IMR-90 (cell line): ENCODE results near the gene GRIK1.

Experiments used
- CHD1 ChIP-seq: IDR thresholded peaks from 2 replicates; pipeline ENCODE4 v1.6.1; 2012; ENCODE audit warnings: low read depth, low read length, improper control_type of control experiment
- MAFK ChIP-seq: IDR thresholded peaks from 2 replicates; pipeline ENCODE4 v1.6.1; 2012; ENCODE audit warnings: low read depth, low read length, improper control_type of control experiment
- MAZ ChIP-seq: IDR thresholded peaks from 2 replicates; pipeline ENCODE4 v1.6.1; 2012; ENCODE audit warnings: low read depth, mild to moderate bottlenecking, low read length, improper control_type of control experiment, moderate library complexity, borderline replicate concordance
- MXI1 ChIP-seq: IDR thresholded peaks from 2 replicates; pipeline ENCODE4 v1.6.1; 2012; ENCODE audit warnings: low read depth, mild to moderate bottlenecking, low read length, moderate library complexity, borderline replicate concordance
- NFE2L2 ChIP-seq: fragments of 150-350 bp; IDR thresholded peaks from 2 replicates; pipeline ENCODE4 v1.6.1; 2016; ENCODE audit warnings: low read depth, mild to moderate bottlenecking, low read length
- POLR2A ChIP-seq: IDR thresholded peaks from 2 replicates; pipeline ENCODE4 v1.6.1; 2012; ENCODE audit warnings: mild to moderate bottlenecking, low read depth, low read length
- RAD21 ChIP-seq: IDR thresholded peaks from 2 replicates; pipeline ENCODE4 v1.6.1; 2012; ENCODE audit warnings: low read length, improper control_type of control experiment
- RCOR1 ChIP-seq: IDR thresholded peaks from 2 replicates; pipeline ENCODE4 v1.6.1; 2012; ENCODE audit warnings: mild to moderate bottlenecking, low read length, improper control_type of control experiment; ENCODE audit not compliant: insufficient replicate concordance
- RFX5 ChIP-seq: IDR thresholded peaks from 2 replicates; pipeline ENCODE4 v1.8.0; 2012; ENCODE audit warnings: low read depth, mild to moderate bottlenecking, low read length, moderate library complexity
- USF2 ChIP-seq: fragments of 150-350 bp; IDR thresholded peaks from 2 replicates; pipeline ENCODE4 v1.6.1; 2017; ENCODE audit warnings: mild to moderate bottlenecking, antibody characterized with exemption, low read length, low read depth
- TF ChIP-seq, protein P1 (sequence below): conservative IDR thresholded peaks from 2 replicates; pipeline ENCODE4 v1.5.1; 2012; ENCODE audit warnings: mild to moderate bottlenecking, low read depth, low read length, improper control_type of control experiment

DNA sequence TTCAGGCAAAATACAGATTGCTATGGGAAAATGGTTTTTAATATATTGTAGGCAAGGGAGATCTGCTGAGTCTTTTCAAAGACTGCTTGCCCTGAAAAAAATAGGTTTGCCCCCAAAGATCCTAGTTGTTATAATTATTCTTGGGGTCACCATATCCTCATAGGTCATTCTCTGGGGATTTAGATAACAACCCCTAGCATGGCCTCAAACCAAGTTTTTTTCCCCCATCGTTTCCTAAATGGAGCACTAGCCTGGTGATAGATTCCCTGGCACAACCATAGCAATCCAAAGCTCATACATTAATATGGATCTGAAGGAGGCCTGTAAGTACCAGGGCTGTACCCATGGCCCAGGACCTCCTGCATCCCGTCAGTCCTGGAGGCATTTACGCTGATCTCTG, 325.9 kb downstream of the GRIK1 start:
- no peak for TF ChIP-seq MAFK
- TF ChIP-seq RFX5, result no peak
- TF ChIP-seq, protein P1, sequence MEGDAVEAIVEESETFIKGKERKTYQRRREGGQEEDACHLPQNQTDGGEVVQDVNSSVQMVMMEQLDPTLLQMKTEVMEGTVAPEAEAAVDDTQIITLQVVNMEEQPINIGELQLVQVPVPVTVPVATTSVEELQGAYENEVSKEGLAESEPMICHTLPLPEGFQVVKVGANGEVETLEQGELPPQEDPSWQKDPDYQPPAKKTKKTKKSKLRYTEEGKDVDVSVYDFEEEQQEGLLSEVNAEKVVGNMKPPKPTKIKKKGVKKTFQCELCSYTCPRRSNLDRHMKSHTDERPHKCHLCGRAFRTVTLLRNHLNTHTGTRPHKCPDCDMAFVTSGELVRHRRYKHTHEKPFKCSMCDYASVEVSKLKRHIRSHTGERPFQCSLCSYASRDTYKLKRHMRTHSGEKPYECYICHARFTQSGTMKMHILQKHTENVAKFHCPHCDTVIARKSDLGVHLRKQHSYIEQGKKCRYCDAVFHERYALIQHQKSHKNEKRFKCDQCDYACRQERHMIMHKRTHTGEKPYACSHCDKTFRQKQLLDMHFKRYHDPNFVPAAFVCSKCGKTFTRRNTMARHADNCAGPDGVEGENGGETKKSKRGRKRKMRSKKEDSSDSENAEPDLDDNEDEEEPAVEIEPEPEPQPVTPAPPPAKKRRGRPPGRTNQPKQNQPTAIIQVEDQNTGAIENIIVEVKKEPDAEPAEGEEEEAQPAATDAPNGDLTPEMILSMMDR, result no peak
- no peak for TF ChIP-seq RAD21
- TF ChIP-seq MAZ, result no peak
- no peak for TF ChIP-seq POLR2A
- TF ChIP-seq CHD1, result no peak
- no peak for TF ChIP-seq NFE2L2
- TF ChIP-seq USF2, result no peak
- no peak for TF ChIP-seq MXI1
- TF ChIP-seq RCOR1, result no peak
